Measurements from ENCODE around the gene ARID3C.
A peak's percentile ranks its signal among the peaks of the same experiment; 100 is the strongest.

ARID3C gene

GRCh38 chr9:34635556-34635955, 6.7 kb upstream of the ARID3C start:
- TF ChIP-seq CTCF (IDR thresholded peaks at IDR 0.05; ENCODE audit: insufficient read depth, low read length, poor library complexity, severe bottlenecking): no peak
- Histone ChIP-seq H3K4me3 (replicated peaks; ENCODE audit: low read depth, low read length) (no peak overlapping the region), H3K27me3 (replicated peaks; ENCODE audit: control insufficient read depth, insufficient read depth, low read length) (no peaks in the 10 kb centered on the region), H3K36me3 (ENCODE audit: control insufficient read depth, insufficient read depth, low read length) (no peaks in the 10 kb centered on the region; the same call in 1 of the 2 replicates)
- no peak for DNase-seq (ENCODE audit: extremely low read depth, insufficient read length)

DNA sequence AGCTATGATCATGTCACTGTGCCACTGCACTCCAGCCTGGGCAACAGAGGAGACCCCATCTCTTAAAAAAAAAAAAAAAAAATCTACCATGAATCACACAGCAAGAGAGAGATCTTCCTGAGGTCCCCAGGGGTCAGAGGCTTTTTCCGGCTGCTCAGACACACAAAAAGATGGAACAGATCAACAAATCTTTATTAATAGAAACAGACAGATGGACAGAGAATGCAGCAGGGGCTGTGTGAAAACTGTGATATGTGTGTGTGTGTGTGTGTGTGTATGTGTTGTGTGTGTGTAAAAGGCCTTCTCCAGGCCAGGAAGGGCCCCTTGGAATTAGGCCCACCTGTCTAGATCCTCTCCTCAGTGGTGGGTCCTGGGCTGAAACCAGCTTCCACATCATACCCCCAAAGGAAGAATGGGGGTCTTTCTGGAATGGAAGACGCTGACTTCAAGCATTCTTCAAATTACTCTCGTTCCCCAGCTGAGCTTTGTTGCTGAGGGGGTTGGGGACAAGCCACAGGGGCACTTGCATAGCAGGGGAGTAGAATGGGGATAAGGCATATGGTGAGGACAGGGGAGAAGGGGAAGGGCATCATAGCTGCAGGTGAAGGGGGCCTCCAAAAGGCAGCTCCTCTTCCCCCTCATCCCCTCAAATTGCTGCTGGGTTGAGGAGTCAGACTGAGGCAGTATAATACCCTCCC, 5.8 kb upstream of the ARID3C start:
- no peaks in the 10 kb centered on the region for H3K27me3 ChIP-seq (replicated peaks; ENCODE audit: control insufficient read depth, insufficient read depth, low read length)
- no peak for DNase-seq (ENCODE audit: extremely low read depth, insufficient read length)
- no peak for TF ChIP-seq CTCF (IDR thresholded peaks at IDR 0.05; ENCODE audit: insufficient read depth, low read length, poor library complexity, severe bottlenecking)
- no peak overlapping the region for H3K4me3 ChIP-seq (replicated peaks; ENCODE audit: low read depth, low read length)
- no peaks in the 10 kb centered on the region; the same call in 1 of the 2 replicates for H3K36me3 ChIP-seq (ENCODE audit: control insufficient read depth, insufficient read depth, low read length)

- Histone ChIP-seq H3K36me3 (ENCODE audit: control insufficient read depth, insufficient read depth, low read length) (no peaks in the 10 kb centered on the region; the same call in 1 of the 2 replicates), H3K4me3 (replicated peaks; ENCODE audit: low read depth, low read length) (no peak overlapping the region), H3K27me3 (replicated peaks; ENCODE audit: control insufficient read depth, insufficient read depth, low read length) (peaks cover 2% of the 10 kb centered on the region; the same call in 1 of the 2 replicates)
- DNase-seq (ENCODE audit: extremely low read depth, insufficient read length): no peak
- peak; percentile 86 for TF ChIP-seq CTCF (IDR thresholded peaks at IDR 0.05; ENCODE audit: insufficient read depth, low read length, poor library complexity, severe bottlenecking)
Observed at GRCh38 chr9:34633851-34634550, 5.1 kb upstream of the ARID3C start.

DNA sequence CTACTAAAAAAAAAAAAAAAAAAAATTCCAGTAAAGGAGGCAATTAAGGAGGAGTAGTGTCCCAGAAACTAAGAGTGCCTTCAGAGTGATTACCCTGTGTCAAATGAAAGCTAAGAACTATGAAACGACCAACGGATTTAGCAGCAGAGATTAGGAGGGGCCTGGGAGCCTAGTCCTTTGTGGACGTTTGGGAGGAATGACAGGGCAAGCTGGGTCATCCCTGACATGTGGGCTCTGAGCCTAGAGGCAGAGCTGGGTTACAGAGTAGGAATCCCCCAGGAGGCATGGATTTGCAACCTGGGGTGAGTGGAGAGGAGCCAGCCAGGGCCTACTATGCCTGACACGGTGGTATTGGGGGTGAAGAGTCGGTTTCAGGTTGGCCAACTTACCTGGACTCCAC, 4.3 kb upstream of the ARID3C start:
- no peaks in the 10 kb centered on the region; the same call in 1 of the 2 replicates for H3K36me3 ChIP-seq (ENCODE audit: control insufficient read depth, insufficient read depth, low read length)
- no peak for TF ChIP-seq CTCF (IDR thresholded peaks at IDR 0.05; ENCODE audit: insufficient read depth, low read length, poor library complexity, severe bottlenecking)
- H3K4me3 ChIP-seq (replicated peaks; ENCODE audit: low read depth, low read length): no peak overlapping the region
- no peak for DNase-seq (ENCODE audit: extremely low read depth, insufficient read length)
- H3K27me3 ChIP-seq (replicated peaks; ENCODE audit: control insufficient read depth, insufficient read depth, low read length): peaks cover 2% of the 10 kb centered on the region; the same call in 1 of the 2 replicates

GRCh38 chr9:34630402-34631154, 1.7 kb upstream of the ARID3C start:
- no peaks in the 10 kb centered on the region; the same call in 1 of the 2 replicates for H3K36me3 ChIP-seq (ENCODE audit: control insufficient read depth, insufficient read depth, low read length)
- peaks cover 6% of the 10 kb centered on the region; the same call in 1 of the 2 replicates for H3K27me3 ChIP-seq (replicated peaks; ENCODE audit: control insufficient read depth, insufficient read depth, low read length)
- no peak overlapping the region for H3K4me3 ChIP-seq (replicated peaks; ENCODE audit: low read depth, low read length)
- no peak for DNase-seq (ENCODE audit: extremely low read depth, insufficient read length)
- no peak for TF ChIP-seq CTCF (IDR thresholded peaks at IDR 0.05; ENCODE audit: insufficient read depth, low read length, poor library complexity, severe bottlenecking)
